Neutrophil (primary cell): ENCODE data around the gene TMCO5A.

ENCODE experiments used
- H3K27ac ChIP-seq: fragments of 200-600 bp; sonication (generic); 2 replicates; pipeline ENCODE4 v1.5.1; 2016; ENCODE audit warnings: mild to moderate bottlenecking, moderate library complexity
- H3K27me3 ChIP-seq: fragments of 200-600 bp; sonication (generic); 2 replicates; pipeline ENCODE4 v1.6.0; 2016; ENCODE audit warnings: mild to moderate bottlenecking
- H3K36me3 ChIP-seq: fragments of 200-600 bp; sonication (generic); 2 replicates; pipeline ENCODE4 v1.5.1; 2017
- H3K4me1 ChIP-seq, 2 experiments: fragments of 200-600 bp in 1 of 2; sonication (generic) in 1 of 2; 1 replicate in 1 of 2; 2 replicates in 1 of 2; pipeline versions ENCODE4 v1.5.1 to v1.6.1; 2013 to 2016; ENCODE audit warnings: low read depth in 1 of 2, low read length in 1 of 2, mild to moderate bottlenecking in 1 of 2, moderate library complexity in 1 of 2; ENCODE audit not compliant: control insufficient read depth in 1 of 2, insufficient read depth in 1 of 2
- H3K4me3 ChIP-seq, 2 experiments: fragments of 200-600 bp in 1 of 2; sonication (generic) in 1 of 2; 1 replicate in 1 of 2; 2 replicates in 1 of 2; pipeline ENCODE4 v1.5.1; 2013 to 2016; ENCODE audit warnings: low read depth in 1 of 2, low read length in 1 of 2, mild to moderate bottlenecking in 1 of 2, moderate library complexity in 1 of 2
- H3K9me3 ChIP-seq: fragments of 200-600 bp; sonication (generic); 2 replicates; pipeline ENCODE4 v1.5.1; 2016
- CTCF ChIP-seq: fragments of 200-600 bp; sonication (generic); IDR thresholded peaks from 2 replicates; pipeline ENCODE4 v1.5.1; 2016; ENCODE audit warnings: antibody characterized with exemption

Gene TMCO5A

GRCh38 chr15:37981775-37982174, 47.3 kb downstream of the TMCO5A start:
- no peak overlapping the region for H3K4me3 ChIP-seq

GRCh38 chr15:37984368-37984767, 49.9 kb downstream of the TMCO5A start:
- Histone ChIP-seq H3K4me1 (no peaks in the 10 kb centered on the region), H3K4me3 (no peak overlapping the region), H3K27me3 (no peaks in the 10 kb centered on the region), H3K27ac (no peak overlapping the region), H3K9me3 (no peaks in the 10 kb centered on the region), H3K36me3 (no peaks in the 10 kb centered on the region)
- TF ChIP-seq CTCF, result no peak

More at GRCh38 chr15:37981775-37982174, 47.3 kb downstream of the TMCO5A start:
- no peaks in the 10 kb centered on the region for H3K36me3 ChIP-seq
- H3K4me1 ChIP-seq, result no peaks in the 10 kb centered on the region
- no peaks in the 10 kb centered on the region for H3K9me3 ChIP-seq
- TF ChIP-seq CTCF, result no peak
- H3K27ac ChIP-seq, result no peak overlapping the region
- no peaks in the 10 kb centered on the region for H3K27me3 ChIP-seq

- H3K4me1 ChIP-seq, result no peaks in the 10 kb centered on the region
- peak; percentile 31 for TF ChIP-seq CTCF
- H3K4me3 ChIP-seq, result no peak overlapping the region
- H3K36me3 ChIP-seq, result no peaks in the 10 kb centered on the region
- no peaks in the 10 kb centered on the region for H3K27me3 ChIP-seq
- H3K27ac ChIP-seq, result no peak overlapping the region
- no peaks in the 10 kb centered on the region for H3K9me3 ChIP-seq
Measured at GRCh38 chr15:37995461-37996347, 61.3 kb downstream of the TMCO5A start.
